SK-N-SH (cell line): ENCODE results near the gene MAU2. TPM values are rescaled to one million over a fixed set of nuclear protein-coding genes. Genes with fewer than 3 reads are reported as not detected.

Experiments used
- CTCF ChIA-PET: fragments of 300-600, 350-600 bp; formaldehyde crosslinking; extraction: SDS; loops from one replicate; lab custom pipeline; 2021; lab: Yijun Ruan, JAX
- POLR2A ChIA-PET: fragments of 350-600 bp; sonication (Branson Sonifier 250); formaldehyde crosslinking; extraction: SDS; loops from one replicate; lab custom pipeline; 2020; ENCODE audit warnings: antibody characterized with exemption, inconsistent platforms; lab: Yijun Ruan, JAX
- DNase-seq: peaks from one replicate; pipeline ENCODE4 v3.0.0; 2012
- H2AFZ ChIP-seq: fragments of 200-600 bp; sonication (generic); 2 replicates; pipeline ENCODE4 v1.8.1; 2016; ENCODE audit warnings: antibody characterized with exemption, mild to moderate bottlenecking, low read depth
- H3F3A ChIP-seq: fragments of 200-600 bp; sonication (generic); replicated peaks from 2 replicates; pipeline ENCODE3; 2016; ENCODE audit warnings: antibody characterized with exemption, mild to moderate bottlenecking; ENCODE audit not compliant: insufficient read depth
- H3K27ac ChIP-seq, 2 experiments: fragments of 200-500 bp in 1 of 2; fragments of 200-600 bp in 1 of 2; sonication (Bioruptor generic) in 1 of 2; sonication (generic), shearing (Covaris generic) in 1 of 2; 2 replicates each; pipeline versions ENCODE4 v1.5.1 to v1.6.1; 2014 to 2016; ENCODE audit warnings: low read depth in 2 of 2, inconsistent platforms in 1 of 2, low read length in 1 of 2, mild to moderate bottlenecking in 1 of 2, mixed read lengths in 1 of 2
- H3K27me3 ChIP-seq: fragments of 200-600 bp; sonication (generic), shearing (Covaris generic); 2 replicates; pipeline ENCODE4 v1.6.1; 2016; ENCODE audit warnings: mixed run types; ENCODE audit not compliant: insufficient read depth
- H3K36me3 ChIP-seq, 2 experiments: fragments of 200-500 bp in 1 of 2; fragments of 200-600 bp in 1 of 2; sonication (Bioruptor generic) in 1 of 2; sonication (generic) in 1 of 2; replicated peaks in 1 of 2; 2 replicates each; pipeline versions ENCODE3 to v1.5.1; 2014 to 2016; ENCODE audit warnings: low read length in 1 of 2, mild to moderate bottlenecking in 1 of 2; ENCODE audit not compliant: insufficient read depth in 2 of 2, control insufficient read depth in 1 of 2
- H3K4me1 ChIP-seq, 2 experiments: fragments of 200-500 bp in 1 of 2; fragments of 200-600 bp in 1 of 2; sonication (Bioruptor generic) in 1 of 2; sonication (generic), shearing (Covaris generic) in 1 of 2; 2 replicates each; pipeline versions ENCODE4 v1.5.1 to v1.6.1; 2014 to 2016; ENCODE audit warnings: low read depth in 1 of 2, low read length in 1 of 2, mixed run types in 1 of 2; ENCODE audit not compliant: insufficient read depth in 2 of 2, control insufficient read depth in 1 of 2
- H3K4me2 ChIP-seq: fragments of 200-600 bp; sonication (generic), shearing (Covaris generic); 2 replicates; pipeline ENCODE4 v1.6.1; 2017; ENCODE audit warnings: mixed run types
- H3K4me3 ChIP-seq, 2 experiments: fragments of 200-500 bp in 1 of 2; fragments of 200-600 bp in 1 of 2; sonication (Bioruptor generic) in 1 of 2; sonication (generic), shearing (Covaris generic) in 1 of 2; 2 replicates each; pipeline versions ENCODE4 v1.5.1 to v1.8.1; 2014 to 2016; ENCODE audit warnings: low read depth in 2 of 2, inconsistent platforms in 1 of 2, low read length in 1 of 2, mild to moderate bottlenecking in 1 of 2, mixed read lengths in 1 of 2, moderate library complexity in 1 of 2
- H3K79me2 ChIP-seq: fragments of 200-600 bp; sonication (generic); 2 replicates; pipeline ENCODE4 v1.8.1; 2017; ENCODE audit warnings: mild to moderate bottlenecking; ENCODE audit not compliant: insufficient read depth
- H3K9ac ChIP-seq: fragments of 200-600 bp; sonication (generic); 2 replicates; pipeline ENCODE4 v1.6.1; 2017; ENCODE audit warnings: mixed run types
- H3K9me2 ChIP-seq: fragments of 200-600 bp; sonication (generic); 2 replicates; pipeline ENCODE4 v1.6.1; 2017; ENCODE audit warnings: mixed run types
- H3K9me3 ChIP-seq: fragments of 200-600 bp; sonication (generic); 2 replicates; pipeline ENCODE4 v1.6.1; 2017; ENCODE audit warnings: mixed run types, mild to moderate bottlenecking, moderate library complexity
- H4K20me1 ChIP-seq: fragments of 200-600 bp; sonication (generic); 2 replicates; pipeline ENCODE4 v1.6.1; 2017; ENCODE audit warnings: mild to moderate bottlenecking, mixed run types; ENCODE audit not compliant: insufficient read depth
- EP300 ChIP-seq, 2 experiments: IDR thresholded peaks; 2 replicates each; pipeline versions ENCODE4 v1.4.0 to v1.6.1; 2012; ENCODE audit warnings: borderline replicate concordance in 1 of 2, low read depth in 1 of 2, low read length in 1 of 2
- EZH2phosphoT487 ChIP-seq: fragments of 200-600 bp; sonication (generic); IDR thresholded peaks from 2 replicates; pipeline ENCODE4 v1.6.1; 2017; ENCODE audit warnings: low read depth, mixed run types, mild to moderate bottlenecking, antibody characterized with exemption, moderate library complexity, borderline replicate concordance
- FOXJ3 ChIP-seq: sonication (generic); formaldehyde crosslinking; IDR thresholded peaks from 2 replicates; pipeline ENCODE4 v1.5.1; 2020; ENCODE audit warnings: mild to moderate bottlenecking, missing genetic modification reagents
- FOXM1 ChIP-seq: IDR thresholded peaks from 2 replicates; pipeline ENCODE4 v1.4.0; 2012; ENCODE audit warnings: low read depth, mild to moderate bottlenecking
- GABPA ChIP-seq: IDR thresholded peaks from 2 replicates; pipeline ENCODE4 v1.4.0; 2012; ENCODE audit warnings: low read depth, mild to moderate bottlenecking
- GATA2 ChIP-seq: sonication (generic); formaldehyde crosslinking; IDR thresholded peaks from 2 replicates; pipeline ENCODE4 v1.5.0; 2020; ENCODE audit warnings: mild to moderate bottlenecking, missing genetic modification reagents
- IRF3 ChIP-seq: fragments of 150-350 bp; IDR thresholded peaks from 2 replicates; pipeline ENCODE4 v1.6.1; 2016; ENCODE audit warnings: mild to moderate bottlenecking, low read depth, low read length
- JUND ChIP-seq: IDR thresholded peaks from 2 replicates; pipeline ENCODE4 v1.4.0; 2012
- MAX ChIP-seq: IDR thresholded peaks from 2 replicates; pipeline ENCODE4 v1.4.0; 2012; ENCODE audit warnings: low read depth
- NFIC ChIP-seq: IDR thresholded peaks from 2 replicates; pipeline ENCODE4 v1.4.0; 2012; ENCODE audit warnings: borderline replicate concordance
- PBX3 ChIP-seq: IDR thresholded peaks from 2 replicates; pipeline ENCODE4; 2012
- RAD21 ChIP-seq: IDR thresholded peaks from 2 replicates; pipeline ENCODE4 v1.6.1; 2012; ENCODE audit warnings: mild to moderate bottlenecking, low read length
- RFX5 ChIP-seq: IDR thresholded peaks from 2 replicates; pipeline ENCODE4 v1.6.1; 2012; ENCODE audit warnings: mild to moderate bottlenecking, improper control_type of control experiment, low read length
- SMC3 ChIP-seq: IDR thresholded peaks from 2 replicates; pipeline ENCODE4 v1.6.1; 2012; ENCODE audit warnings: low read depth, low read length, improper control_type of control experiment
- TAF1 ChIP-seq: IDR thresholded peaks from 2 replicates; pipeline ENCODE4 v1.6.1; 2012; ENCODE audit warnings: low read depth, mild to moderate bottlenecking, low read length, moderate library complexity, borderline replicate concordance
- TEAD4 ChIP-seq: IDR thresholded peaks from 2 replicates; pipeline ENCODE4 v1.4.0; 2012; ENCODE audit warnings: mild to moderate bottlenecking, borderline replicate concordance; ENCODE audit not compliant: insufficient read depth
- USF1 ChIP-seq: IDR thresholded peaks from 2 replicates; pipeline ENCODE4 v1.4.0; 2012; ENCODE audit warnings: low read depth, borderline replicate concordance
- WGBS: methylation state at CpG from one replicate; pipeline ENCODE4 v1.1.6; 2017; ENCODE audit warnings: low lambda C conversion rate; 5-methylcytosine and 5-hydroxymethylcytosine counted together
- polyA plus RNA-seq, 3 experiments: library from polyadenylated mRNA; depleted of rRNA; stranded (reverse); fragments of >200 nt; gene quantifications; 2 replicates each; pipeline ENCODE4 v1.2.3, GENCODE V29; 2012
- TF ChIP-seq, protein P1 (sequence below): IDR thresholded peaks from 2 replicates; pipeline ENCODE4 v1.4.0; 2012; ENCODE audit warnings: low read depth, borderline replicate concordance
- TF ChIP-seq, protein P2 (sequence below): IDR thresholded peaks from 2 replicates; pipeline ENCODE4 v1.6.1; 2012; ENCODE audit warnings: mild to moderate bottlenecking, low read depth, low read length, moderate library complexity
- TF ChIP-seq, protein P3 (sequence below): fragments of 200-600 bp; sonication (generic); IDR thresholded peaks from 2 replicates; pipeline ENCODE4 v1.6.1; 2017; ENCODE audit warnings: antibody characterized with exemption, mild to moderate bottlenecking, moderate library complexity

Gene MAU2
- polyA plus RNA-seq, 1 of the 3 experiments (the other 2 are of a cell fraction), result 17.6 TPM

GRCh38 chr19:19399733-19400433, 79.3 kb downstream of the MAU2 start:
- no peaks in the 10 kb centered on the region for H3K9me3 ChIP-seq
- H3K4me1 ChIP-seq, result peaks cover 6 to 13% of the 10 kb centered on the region in 2 experiments; a peak in 3 of 4 replicates
- peaks cover 63% of the 10 kb centered on the region; the same call in 1 of the 2 replicates for H3K79me2 ChIP-seq
- peak overlapping the region; percentile 8; the same call in 1 of the 2 replicates for H3K9ac ChIP-seq
- DNase-seq, result peak; percentile 46
- H3F3A ChIP-seq, result peaks cover 36% of the 10 kb centered on the region
- no peaks in the 10 kb centered on the region for H3K9me2 ChIP-seq
- ChIA-PET POLR2A (no interaction called here), CTCF (interaction anchor here (0.9 to 1.4 kb wide), 3 partner anchors 9 to 116 kb away, joined by 3 to 6 read pairs (median 3); partner anchors contain the start of gene TSSK6)
- no peaks in the 10 kb centered on the region for H3K27me3 ChIP-seq
- H4K20me1 ChIP-seq, result no peaks in the 10 kb centered on the region
- 57% methylated on average over 9 of the region's 9 CpGs for WGBS
- H2AFZ ChIP-seq, result peak overlapping the region; percentile 52
- peak overlapping the region; percentile 18; the same call in 1 of the 2 replicates for H3K4me2 ChIP-seq
- H3K4me3 ChIP-seq, result no peak overlapping the region
- peak overlapping the region; percentile 19 to 43; a peak in 3 of 4 replicates for H3K27ac ChIP-seq
- no peaks in the 10 kb centered on the region for H3K36me3 ChIP-seq
- TF ChIP-seq RAD21 (peak; percentile 22), SMC3 (peak; percentile 21; the same call in 1 of the 2 replicates), FOXM1 (no peak), MAX (peak; percentile 66), GABPA (peak; percentile 66), TEAD4 (no peak), NFIC (no peak), RFX5 (peak; percentile 86), TAF1 (no peak), EP300 (IDR thresholded peaks at IDR 0.05; ENCODE audit: borderline replicate concordance in 1 of 2, low read depth in 1 of 2, low read length in 1 of 2) (no peak), EZH2phosphoT487 (no peak), PBX3 (peak; percentile 36; the same call in 1 of the 2 replicates), GATA2 (CRISPR knock-in tag) (no peak), JUND (no peak), USF1 (0 out of 2 replicates have a peak, but pooled peaks have one; percentile 40), IRF3 (no peak), FOXJ3 (no peak)
- TF ChIP-seq, protein P1, sequence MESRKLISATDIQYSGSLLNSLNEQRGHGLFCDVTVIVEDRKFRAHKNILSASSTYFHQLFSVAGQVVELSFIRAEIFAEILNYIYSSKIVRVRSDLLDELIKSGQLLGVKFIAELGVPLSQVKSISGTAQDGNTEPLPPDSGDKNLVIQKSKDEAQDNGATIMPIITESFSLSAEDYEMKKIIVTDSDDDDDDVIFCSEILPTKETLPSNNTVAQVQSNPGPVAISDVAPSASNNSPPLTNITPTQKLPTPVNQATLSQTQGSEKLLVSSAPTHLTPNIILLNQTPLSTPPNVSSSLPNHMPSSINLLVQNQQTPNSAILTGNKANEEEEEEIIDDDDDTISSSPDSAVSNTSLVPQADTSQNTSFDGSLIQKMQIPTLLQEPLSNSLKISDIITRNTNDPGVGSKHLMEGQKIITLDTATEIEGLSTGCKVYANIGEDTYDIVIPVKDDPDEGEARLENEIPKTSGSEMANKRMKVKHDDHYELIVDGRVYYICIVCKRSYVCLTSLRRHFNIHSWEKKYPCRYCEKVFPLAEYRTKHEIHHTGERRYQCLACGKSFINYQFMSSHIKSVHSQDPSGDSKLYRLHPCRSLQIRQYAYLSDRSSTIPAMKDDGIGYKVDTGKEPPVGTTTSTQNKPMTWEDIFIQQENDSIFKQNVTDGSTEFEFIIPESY, result no peak
- TF ChIP-seq, protein P2, sequence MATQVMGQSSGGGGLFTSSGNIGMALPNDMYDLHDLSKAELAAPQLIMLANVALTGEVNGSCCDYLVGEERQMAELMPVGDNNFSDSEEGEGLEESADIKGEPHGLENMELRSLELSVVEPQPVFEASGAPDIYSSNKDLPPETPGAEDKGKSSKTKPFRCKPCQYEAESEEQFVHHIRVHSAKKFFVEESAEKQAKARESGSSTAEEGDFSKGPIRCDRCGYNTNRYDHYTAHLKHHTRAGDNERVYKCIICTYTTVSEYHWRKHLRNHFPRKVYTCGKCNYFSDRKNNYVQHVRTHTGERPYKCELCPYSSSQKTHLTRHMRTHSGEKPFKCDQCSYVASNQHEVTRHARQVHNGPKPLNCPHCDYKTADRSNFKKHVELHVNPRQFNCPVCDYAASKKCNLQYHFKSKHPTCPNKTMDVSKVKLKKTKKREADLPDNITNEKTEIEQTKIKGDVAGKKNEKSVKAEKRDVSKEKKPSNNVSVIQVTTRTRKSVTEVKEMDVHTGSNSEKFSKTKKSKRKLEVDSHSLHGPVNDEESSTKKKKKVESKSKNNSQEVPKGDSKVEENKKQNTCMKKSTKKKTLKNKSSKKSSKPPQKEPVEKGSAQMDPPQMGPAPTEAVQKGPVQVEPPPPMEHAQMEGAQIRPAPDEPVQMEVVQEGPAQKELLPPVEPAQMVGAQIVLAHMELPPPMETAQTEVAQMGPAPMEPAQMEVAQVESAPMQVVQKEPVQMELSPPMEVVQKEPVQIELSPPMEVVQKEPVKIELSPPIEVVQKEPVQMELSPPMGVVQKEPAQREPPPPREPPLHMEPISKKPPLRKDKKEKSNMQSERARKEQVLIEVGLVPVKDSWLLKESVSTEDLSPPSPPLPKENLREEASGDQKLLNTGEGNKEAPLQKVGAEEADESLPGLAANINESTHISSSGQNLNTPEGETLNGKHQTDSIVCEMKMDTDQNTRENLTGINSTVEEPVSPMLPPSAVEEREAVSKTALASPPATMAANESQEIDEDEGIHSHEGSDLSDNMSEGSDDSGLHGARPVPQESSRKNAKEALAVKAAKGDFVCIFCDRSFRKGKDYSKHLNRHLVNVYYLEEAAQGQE, result no peak
- TF ChIP-seq, protein P3, sequence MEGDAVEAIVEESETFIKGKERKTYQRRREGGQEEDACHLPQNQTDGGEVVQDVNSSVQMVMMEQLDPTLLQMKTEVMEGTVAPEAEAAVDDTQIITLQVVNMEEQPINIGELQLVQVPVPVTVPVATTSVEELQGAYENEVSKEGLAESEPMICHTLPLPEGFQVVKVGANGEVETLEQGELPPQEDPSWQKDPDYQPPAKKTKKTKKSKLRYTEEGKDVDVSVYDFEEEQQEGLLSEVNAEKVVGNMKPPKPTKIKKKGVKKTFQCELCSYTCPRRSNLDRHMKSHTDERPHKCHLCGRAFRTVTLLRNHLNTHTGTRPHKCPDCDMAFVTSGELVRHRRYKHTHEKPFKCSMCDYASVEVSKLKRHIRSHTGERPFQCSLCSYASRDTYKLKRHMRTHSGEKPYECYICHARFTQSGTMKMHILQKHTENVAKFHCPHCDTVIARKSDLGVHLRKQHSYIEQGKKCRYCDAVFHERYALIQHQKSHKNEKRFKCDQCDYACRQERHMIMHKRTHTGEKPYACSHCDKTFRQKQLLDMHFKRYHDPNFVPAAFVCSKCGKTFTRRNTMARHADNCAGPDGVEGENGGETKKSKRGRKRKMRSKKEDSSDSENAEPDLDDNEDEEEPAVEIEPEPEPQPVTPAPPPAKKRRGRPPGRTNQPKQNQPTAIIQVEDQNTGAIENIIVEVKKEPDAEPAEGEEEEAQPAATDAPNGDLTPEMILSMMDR, result no peak
